ENCODE data around the gene MOSMO. TPM values are rescaled to one million over a fixed set of nuclear protein-coding genes. Genes with fewer than 3 reads are reported as not detected.
"Not testable (repeated sequence)": the region's sequence is repeated elsewhere in the genome, so short reads cannot be mapped to it uniquely, and the experiment has no call there.

MOSMO gene
- total RNA-seq, 1 experiment from 2014 or later = 9.7 TPM

DNA sequence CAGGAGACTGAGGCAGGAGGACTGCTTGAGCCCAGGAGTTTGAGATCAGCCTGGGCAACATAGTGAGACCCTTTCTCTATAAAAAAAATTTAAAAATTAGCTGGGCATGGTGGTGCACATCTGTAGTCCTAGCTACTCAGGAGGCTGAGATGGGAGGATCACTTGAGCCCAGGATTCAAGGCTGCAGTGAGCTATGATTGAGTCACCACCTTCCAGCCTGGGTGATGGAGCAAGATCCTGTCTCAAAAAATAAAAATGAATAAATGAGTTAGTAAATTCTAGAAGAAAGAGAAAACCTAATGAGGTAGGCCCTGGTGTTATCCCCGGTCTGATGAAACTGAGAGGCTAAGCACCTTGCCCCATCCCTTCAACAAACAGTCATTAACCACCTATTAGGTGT, 5.9 kb upstream of the MOSMO start:
- DNase-seq (ENCODE audit: low spot score) = not testable (repeated sequence)

DNA sequence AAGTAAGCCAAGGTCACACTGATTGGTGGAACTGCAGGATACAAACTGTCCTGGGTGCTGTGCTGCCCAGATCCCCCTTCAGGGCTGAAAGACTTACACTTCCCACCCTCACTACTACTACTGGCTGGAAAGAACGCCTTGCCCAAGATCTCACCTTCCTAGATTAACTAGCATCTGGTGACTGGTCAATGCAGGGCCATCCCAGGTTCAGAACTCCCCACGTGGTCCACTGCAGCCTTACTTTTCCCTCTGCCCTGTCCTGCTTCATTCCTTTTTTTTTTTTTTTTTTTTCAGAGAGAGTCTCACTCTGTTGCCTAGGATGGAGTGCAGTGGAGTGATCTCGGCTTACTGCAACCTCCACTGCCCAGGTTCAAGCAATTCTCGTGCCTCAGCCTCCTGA, 4.7 kb upstream of the MOSMO start:
- no peak for DNase-seq (ENCODE audit: low spot score)

GRCh38 chr16:22004341-22004740, 3.6 kb upstream of the MOSMO start:
- no peak for DNase-seq (ENCODE audit: low spot score)

- no peak for DNase-seq (ENCODE audit: low spot score)
These were observed 2.2 kb upstream of the MOSMO start for GRCh38 chr16:22005746-22006145.

DNA sequence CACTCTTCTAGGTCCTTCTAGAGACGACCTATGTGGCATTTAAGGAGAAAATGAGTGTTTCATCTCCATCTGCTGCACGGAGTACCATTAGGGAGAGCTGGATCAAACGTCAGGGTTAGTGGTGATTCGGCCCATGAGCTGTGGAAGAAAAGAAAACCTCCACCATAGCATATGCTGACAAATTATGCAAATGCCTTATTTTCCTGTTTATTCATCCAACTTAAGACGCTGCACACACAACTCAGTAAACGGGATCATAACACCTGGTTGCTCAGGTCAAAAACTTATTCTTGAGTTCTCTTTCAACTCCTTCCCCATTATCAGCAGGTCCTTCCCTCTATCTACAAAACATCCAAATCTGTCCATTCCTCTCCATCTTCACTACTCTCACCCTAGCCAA, 1.3 kb upstream of the MOSMO start:
- DNase-seq (ENCODE audit: low spot score) = no peak

DNA sequence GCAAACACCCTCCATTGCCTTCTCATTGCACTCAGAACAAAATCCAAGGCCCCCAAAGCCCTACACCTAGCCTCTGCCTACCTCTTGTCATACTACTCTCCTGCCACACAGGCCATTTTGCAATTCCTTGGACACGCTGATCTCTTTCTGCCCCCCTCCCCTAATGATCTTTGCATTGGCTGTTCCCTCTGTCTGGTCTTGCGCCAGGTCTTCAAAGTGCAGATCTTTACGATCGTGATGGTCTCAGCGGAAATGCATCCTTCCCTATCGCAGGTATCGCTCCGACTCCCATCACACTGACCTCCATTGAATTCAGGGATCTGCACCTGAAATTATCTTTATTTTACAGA, 777 bp upstream of the MOSMO start:
- no peak for DNase-seq (ENCODE audit: low spot score)

- no peak for DNase-seq (ENCODE audit: low spot score)
These were observed 526 bp downstream of the MOSMO start for GRCh38 chr16:22008215-22009059.

DNA sequence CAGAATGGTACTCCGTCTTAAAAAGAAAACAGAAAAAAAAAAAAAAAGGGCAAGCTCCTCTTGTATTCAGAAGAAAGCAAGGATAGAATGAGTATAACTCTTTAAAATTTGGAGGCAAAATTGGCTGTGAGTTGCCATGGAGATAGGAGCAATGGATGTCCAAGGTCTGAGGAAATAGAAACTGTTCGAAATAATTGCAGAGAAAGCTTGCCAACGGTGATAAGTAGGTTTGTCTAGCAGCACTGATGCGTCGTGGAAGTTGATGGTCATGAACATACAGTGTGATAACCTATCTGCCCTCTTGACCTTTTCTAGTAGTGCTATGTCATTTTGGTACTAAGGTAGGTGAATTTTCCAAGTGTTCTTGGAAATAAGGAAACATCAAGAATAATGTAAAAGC, 3.0 kb downstream of the MOSMO start:
- DNase-seq (ENCODE audit: low spot score) = no peak

- no peak for DNase-seq (ENCODE audit: low spot score)
These were observed 4.3 kb downstream of the MOSMO start for GRCh38 chr16:22012241-22012640.

DNA sequence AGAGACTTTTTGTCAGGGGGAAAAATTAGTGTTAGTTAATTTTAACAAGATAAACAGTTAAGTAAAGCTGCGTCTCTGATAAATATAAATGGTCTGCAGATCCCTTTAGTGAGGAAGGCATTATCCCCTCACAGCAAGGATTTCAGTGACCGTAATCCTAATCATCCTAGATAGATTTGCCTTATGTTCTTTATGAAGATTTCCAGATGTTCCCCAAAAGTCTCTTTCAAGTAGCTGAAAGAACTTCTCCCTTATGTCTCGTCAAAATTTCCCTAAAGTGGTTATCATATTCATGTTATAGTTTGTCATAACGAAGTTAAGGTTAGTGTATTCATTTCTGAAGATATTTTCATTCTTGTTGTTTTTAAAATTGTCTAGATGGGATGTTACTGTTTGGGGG, 5.6 kb downstream of the MOSMO start:
- no peak for DNase-seq (ENCODE audit: low spot score)

DNA sequence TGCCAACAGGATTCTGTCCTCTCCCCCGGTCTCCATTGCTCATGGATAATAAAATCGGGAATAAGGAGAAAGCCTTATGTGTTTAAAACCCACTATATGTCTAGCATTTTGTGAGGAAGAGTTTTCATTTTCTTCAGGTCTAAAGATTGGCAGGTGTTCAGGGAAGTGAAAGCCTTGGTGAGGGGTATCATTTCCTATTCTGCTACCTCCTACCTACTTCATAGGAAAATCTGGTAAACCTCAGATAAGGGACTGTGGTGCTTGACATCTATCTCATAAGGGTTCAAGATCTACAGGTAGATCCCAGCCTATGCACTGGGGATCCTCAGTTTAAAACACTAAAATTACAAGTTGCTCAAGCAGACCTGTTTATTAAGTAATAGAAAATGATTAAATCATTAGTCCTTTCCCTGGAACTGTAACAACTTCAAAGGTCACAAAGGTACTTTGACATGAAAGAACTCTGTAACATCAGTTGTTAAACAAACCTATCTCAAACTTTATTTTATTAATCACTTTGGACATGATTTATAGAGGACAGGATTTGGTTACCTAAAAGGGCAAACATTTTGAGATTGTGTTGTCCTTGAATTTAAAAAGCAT, 6.5 kb downstream of the MOSMO start:
- no peak for DNase-seq (ENCODE audit: low spot score)

DNA sequence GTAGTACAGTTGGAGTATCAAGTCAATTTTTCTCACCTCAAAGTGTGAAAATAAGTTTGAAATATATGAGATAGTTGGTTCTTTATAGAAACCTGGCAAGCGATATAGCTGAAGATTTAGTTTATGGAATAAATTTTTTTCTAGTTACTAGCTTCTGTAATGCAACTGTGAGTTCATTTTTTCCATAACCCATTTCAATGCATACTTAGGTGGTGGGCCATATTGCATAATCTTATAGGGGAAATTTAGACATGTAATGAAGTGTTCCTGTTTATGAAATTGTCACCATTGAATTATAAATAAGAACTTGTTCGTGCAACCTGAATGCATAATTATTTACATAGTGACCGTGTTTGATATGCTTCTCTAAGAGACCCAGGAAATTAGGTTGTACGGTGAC, 9.0 kb downstream of the MOSMO start:
- no peak for DNase-seq (ENCODE audit: low spot score)

DNA sequence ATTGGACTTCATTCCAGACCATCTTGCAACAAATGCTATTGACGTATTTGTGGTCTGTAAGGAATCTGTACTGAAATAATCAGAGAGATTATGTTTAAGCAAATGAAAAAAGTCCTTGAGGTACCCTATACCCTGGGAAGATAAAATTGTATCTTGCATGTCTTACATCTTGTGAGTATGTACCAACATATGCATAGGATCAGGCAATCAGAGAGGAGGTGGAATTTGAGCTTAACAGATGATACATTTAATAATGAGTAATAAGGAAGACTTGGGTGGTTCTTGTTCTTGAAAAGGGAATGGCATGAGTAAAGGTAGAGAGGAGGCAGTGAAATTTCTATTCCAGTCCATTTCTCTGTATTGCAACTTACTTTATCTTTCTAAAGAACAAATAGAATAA, 10.6 kb downstream of the MOSMO start:
- no peak for DNase-seq (ENCODE audit: low spot score)

GRCh38 chr16:22022151-22022550, 14.2 kb downstream of the MOSMO start:
- DNase-seq (ENCODE audit: low spot score) = no peak

DNA sequence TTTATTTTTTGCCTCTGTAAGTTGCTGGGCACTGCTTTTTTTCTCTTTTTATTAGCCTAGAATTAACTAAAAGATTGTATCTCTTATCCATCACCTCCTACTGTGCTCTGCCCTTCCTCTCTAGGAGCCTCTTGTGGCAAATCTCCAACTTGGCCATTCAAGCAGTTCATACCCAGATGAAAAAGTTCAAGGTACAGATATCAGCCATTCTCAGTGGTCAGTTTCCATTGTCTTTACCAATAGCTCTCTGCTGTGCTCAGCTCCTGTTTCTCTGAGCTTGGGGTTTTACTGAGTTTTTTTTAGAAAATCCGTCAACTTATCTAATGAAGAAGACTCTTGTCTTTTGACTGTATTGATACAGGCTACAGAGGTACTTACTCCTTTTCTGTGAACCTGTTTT, 15.6 kb downstream of the MOSMO start:
- DNase-seq (ENCODE audit: low spot score) = no peak

DNA sequence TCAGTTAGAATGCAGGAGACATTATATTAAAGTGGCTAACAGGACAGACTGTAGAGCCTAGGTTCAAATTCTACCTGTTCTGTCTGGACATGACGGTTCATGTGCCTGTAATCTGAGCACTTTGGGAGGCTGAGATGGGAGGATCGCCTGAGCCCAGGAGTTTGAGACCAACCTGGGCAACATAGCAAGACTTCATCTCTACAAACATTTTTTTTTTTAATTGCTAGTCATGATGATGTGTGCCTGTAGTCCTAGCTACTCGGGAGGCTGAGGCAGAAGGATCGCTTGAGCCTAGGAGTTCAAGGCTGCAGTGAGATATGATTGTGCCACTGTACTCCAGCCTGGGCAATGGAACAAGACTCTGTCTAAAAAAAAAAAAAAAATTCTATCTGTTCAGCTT, 16.9 kb downstream of the MOSMO start:
- DNase-seq (ENCODE audit: low spot score) = not testable (repeated sequence)

DNA sequence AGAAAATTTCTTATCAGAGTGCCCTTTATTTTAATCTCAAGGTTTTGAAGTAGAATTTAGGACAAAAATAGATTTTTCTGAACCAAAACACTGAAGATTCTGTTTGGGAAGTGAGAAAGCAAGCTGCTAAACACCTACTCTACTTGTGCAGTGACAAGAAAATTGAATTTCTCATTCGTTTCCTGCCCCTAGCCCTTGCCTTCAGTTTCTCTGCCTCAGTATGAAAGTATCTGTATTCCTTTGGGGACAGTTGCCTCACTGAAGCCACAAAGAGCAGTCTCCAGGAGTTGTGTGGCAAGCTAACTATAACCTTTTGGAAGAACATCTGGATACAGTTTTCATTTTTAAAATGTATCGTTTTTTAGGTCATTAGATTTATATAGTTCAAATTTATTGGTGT, 19.7 kb downstream of the MOSMO start:
- DNase-seq (ENCODE audit: low spot score) = no peak

GRCh38 chr16:22029632-22030031, 21.7 kb downstream of the MOSMO start:
- DNase-seq (ENCODE audit: low spot score) = no peak

DNA sequence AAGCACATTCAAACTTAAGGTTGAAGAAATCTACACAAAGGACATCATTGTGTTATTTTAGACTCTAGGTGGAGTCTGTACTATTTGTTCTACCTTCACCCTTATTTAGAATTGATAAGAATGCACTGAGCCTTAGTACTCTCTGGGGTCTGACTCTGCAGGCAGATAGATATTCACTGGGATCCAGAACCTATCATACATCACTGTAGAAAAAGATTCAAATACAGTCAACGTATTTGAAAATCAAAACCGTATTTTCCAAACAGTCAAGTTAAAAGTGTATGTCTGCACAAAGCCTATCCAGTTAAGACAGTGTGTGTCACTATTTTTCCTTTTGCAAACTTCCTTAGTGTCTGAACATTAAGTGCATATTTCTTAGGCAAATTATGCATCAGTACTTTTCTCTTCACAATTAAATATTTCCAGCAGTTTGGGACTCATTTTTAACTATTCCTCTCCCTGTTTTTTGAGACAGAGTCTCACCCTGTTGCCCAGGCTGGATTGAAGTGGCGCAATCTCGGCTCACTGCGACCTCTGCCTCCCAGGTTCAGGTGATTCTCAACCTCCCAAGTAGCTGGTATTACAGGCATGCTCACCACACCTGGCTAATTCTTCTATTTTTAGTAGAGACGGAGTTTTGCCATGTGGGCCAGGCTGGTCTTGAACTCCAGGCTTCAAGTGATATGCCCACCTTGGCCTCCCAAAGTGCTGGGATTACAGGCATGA, 22.3 kb downstream of the MOSMO start:
- DNase-seq (ENCODE audit: low spot score) = no peak

DNA sequence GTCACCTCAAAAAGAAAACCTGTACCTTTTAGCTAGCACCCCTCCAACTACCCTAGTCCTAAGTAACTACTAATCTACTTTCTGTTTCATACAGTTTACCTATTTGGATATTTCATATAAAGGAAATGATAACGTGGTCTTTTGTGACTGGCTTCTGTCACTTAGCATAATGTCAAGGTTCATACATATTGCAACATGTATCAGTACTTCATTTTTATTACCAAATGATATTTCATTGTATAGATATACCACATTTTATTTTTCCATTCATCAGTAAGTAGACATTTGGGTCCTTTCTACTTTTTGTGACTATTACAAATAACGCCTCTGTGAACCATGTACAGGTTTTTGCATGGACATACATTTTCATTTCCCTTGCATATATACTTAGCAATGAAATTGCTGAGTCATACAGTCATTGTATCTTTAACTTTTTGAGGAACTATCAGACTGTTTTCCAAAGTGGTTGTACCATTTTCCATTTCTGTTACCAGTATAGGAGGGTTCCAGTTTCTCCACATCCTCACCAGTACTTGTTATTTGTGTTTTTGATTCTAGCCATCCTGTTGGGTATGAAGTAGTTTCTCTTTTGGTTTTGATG, 23.7 kb downstream of the MOSMO start:
- DNase-seq (ENCODE audit: low spot score) = no peak

DNA sequence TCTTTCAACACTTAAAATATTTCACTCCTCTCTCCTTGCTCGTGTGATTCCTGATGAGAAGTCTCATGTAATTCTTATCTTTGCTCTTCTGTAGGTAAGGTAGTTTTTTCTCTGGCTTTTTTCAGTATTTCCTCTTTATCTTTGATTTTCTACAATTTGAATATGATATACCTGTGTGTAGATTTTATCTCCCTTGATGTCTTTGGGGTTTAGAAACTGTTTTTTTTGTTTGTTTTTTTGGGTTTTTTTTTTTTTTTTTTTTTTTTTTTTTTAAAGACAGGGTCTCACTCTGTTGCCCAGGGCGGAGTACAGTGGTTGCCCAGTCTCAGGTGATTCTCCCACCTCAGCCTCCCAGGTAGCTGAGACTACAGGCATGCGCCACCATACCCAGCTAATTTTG, 26.6 kb downstream of the MOSMO start:
- no peak for DNase-seq (ENCODE audit: low spot score)

DNA sequence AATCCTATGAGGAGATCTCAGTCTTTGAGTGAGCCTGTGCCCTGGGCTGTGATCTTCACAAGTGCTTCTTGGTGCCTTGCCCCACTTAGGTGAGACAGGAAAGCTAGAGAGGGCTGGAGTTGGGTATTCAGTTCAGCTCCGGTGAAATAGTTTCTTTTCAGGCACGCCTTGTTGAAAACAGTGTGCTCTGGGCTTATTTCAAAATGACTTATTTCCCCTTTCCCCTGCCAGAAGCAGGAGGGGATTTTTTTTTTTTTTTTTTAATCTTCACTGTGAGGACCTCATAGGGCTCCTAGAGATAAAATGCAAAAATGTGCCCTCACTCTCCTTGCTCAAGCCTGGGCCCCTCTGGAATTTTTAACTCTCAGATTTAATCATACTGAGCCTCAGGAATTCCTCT, 27.2 kb downstream of the MOSMO start:
- DNase-seq (ENCODE audit: low spot score) = no peak

DNA sequence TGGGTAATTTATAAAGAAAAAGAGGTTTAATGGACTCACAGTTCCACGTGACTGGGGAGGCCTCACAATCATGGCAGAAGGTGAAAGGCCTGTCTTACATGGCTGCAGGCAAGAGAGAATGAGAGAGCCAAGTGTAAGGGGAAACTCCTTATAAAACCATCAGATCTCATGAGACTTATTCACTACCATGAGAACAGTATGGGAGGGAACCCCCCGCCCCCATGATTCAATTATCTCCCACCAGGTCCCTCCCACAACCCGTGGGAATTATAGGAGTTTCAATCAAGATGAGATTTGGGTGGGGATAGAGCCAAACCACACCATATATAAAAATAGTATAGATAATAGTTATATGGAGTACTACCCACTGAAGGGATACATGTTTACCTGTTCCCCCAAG, 36.0 kb downstream of the MOSMO start:
- not testable (repeated sequence) for DNase-seq (ENCODE audit: low spot score)

Data from A172 (cell line).